Breast epithelium (tissue), 3 donors: ENCODE results near the gene JCHAIN.

Source experiments
- CTCF ChIP-seq, 3 donors: fragments of 450-650 bp; IDR thresholded peaks; one replicate each; pipeline ENCODE4 v1.5.1; 2016 to 2017; ENCODE audit warnings: antibody characterized with exemption in 3 of 3, mild to moderate bottlenecking in 3 of 3, moderate library complexity in 3 of 3
- POLR2A ChIP-seq: fragments of 450-650 bp; IDR thresholded peaks from one replicate; pipeline ENCODE4 v1.6.1; 2016; ENCODE audit warnings: antibody characterized with exemption, mild to moderate bottlenecking, moderate library complexity
- POLR2AphosphoS5 ChIP-seq, 3 donors: sonication (generic); formaldehyde crosslinking; IDR thresholded peaks; one replicate each; pipeline ENCODE4 v1.6.1; 2017; ENCODE audit warnings: antibody characterized with exemption in 3 of 3

GRCh38 chr4:70704931-70705182 lies 38.5 kb upstream of the JCHAIN start:
- TF ChIP-seq POLR2AphosphoS5 (IDR thresholded peaks at IDR 0.05) (no peak), CTCF (IDR thresholded peaks at IDR 0.05) (no peak), POLR2A (no peak)
